Tibial nerve (tissue), 4 donors: ENCODE data around the gene HADHB.

Experiments
- CTCF ChIP-seq, 5 experiments: fragments of 200-600 bp in 3 of 5; fragments of 450-650 bp in 2 of 5; sonication (generic) in 3 of 5; IDR thresholded peaks; one replicate each; pipeline ENCODE4 v1.5.1; 2016 to 2019; ENCODE audit warnings: antibody characterized with exemption in 5 of 5, mild to moderate bottlenecking in 3 of 5, moderate library complexity in 2 of 5
- EP300 ChIP-seq, 2 donors: sonication (generic); formaldehyde crosslinking; IDR thresholded peaks; one replicate each; pipeline ENCODE4 v1.6.1; 2017; ENCODE audit warnings: antibody characterized with exemption in 2 of 2, mild to moderate bottlenecking in 1 of 2
- POLR2A ChIP-seq, 2 donors: fragments of 450-650 bp; IDR thresholded peaks; one replicate each; pipeline ENCODE4 v1.6.1; 2017; ENCODE audit warnings: antibody characterized with exemption in 2 of 2, mild to moderate bottlenecking in 2 of 2, moderate library complexity in 2 of 2

DNA sequence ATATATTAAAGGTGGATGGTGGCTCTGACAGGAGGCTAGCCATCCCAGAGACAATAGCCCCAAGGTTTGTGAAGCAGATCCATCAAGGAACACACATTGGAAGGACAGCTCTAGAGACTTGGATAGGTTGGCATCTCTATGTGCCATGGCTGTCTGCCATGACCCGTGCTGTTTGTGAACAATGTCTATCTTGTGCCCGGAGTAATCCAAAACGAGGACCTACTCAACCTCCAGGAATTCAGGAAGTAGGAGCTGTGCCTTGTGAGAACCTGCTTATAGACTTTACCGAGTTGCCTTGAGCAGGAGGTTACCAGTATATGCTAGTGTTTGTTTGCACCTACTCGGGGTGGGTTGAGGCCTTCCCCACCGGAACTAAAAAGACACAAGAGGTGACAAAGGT lies 58.1 kb downstream of the HADHB start:
- TF ChIP-seq POLR2A (IDR thresholded peaks at IDR 0.05) (no peak), CTCF (IDR thresholded peaks at IDR 0.05) (no peak), EP300 (IDR thresholded peaks at IDR 0.05) (no peak)
